Measurements from ENCODE around the gene TMEM250.

The TMEM250 gene

DNA sequence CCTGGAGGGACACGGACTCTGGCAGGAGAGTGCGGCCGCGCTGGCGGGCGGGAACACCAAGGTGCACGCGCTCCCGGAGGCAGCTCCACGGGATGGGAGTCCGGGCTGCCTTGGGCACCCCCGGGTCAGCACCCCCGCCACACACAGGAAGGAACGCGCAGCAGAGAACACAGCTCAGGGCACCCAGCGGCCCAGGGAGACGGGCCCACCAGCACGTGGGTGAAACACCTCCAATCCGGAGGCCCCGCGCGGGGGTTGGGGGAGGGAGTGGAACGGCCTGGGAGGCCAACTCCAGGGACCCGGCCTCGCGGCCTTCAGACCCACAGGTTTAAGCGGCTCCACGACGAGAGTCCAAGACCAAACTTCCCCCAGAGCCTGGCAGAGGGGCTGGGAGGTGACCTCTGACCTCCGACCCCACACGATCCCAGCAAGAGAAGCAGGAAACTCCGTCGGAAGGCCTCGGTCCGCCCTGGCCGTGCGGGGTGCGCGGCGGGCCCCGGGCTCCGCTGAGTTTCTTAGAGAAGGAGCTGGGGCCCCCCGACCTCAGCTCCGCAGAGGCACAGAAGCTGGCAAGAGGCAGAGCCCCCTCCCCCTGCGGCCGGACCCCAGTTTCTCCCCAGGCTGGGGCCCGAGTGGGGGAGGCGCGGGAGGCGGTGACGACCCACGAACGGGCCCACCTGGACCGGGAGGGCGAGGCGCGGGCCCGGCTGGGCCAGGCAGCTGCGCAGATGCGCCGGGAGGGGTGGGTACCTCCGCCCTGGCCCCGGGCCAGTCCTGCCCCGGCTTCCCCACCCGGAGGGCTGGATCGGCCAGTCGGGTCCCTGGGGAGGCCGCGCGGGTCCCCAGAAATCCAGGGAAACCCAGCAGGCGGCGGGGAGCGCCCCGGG lies 24.4 kb downstream of the TMEM250 start:
- DNase-seq (ENCODE audit: low spot score) = peak; percentile 72

DNA sequence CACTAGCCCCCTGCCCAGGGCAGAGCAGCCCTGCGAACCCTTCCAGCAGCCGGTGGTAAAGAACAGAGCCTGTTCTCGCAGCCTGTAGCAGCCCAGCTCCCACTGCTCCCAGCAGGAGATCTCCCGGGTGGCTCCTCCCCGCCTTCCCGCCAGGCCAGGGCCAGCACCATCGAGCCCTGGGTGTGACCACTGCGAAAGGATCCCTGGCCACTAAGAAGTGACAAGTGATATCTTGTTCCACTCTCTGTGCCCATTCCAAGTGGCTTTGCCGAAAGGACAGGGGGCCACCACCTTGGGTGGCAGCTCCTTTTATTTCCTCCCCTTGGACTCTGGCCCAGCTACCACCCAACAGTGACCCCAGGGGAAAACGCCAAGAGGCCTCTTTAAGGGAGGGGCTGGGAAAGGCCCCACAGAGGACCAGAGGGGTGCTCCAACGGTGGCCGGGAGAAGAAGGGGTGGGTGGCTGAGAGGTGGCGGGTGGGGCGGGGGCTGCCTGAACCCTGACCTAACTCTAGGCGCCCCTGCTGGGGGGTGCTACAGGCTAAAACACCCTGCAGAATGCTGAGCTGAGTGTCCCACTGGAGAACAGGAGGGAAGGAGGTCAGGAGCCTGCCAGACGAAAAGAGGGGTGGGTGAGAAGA lies 25.2 kb downstream of the TMEM250 start:
- no peak for DNase-seq (ENCODE audit: low spot score)

DNA sequence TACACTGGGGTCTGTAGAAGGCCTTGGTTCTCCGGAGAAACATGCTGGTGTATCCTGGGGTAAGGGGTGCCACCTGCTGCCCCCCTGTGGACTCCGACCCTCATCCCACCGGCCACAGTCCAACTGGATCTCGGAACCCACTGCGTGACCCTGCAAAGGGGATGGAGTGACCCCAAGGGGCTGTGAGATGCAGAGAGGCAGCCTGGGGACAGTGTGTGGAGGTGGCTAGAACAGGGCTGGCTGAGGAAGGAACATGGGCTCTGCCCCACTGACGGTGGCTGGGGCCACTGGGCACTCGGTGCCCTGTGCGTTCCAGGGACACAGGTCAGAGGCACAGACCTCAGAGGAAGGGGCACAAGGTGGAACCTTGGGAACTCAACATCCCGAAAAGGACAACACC lies 25.9 kb downstream of the TMEM250 start:
- no peak for DNase-seq (ENCODE audit: low spot score)

DNA sequence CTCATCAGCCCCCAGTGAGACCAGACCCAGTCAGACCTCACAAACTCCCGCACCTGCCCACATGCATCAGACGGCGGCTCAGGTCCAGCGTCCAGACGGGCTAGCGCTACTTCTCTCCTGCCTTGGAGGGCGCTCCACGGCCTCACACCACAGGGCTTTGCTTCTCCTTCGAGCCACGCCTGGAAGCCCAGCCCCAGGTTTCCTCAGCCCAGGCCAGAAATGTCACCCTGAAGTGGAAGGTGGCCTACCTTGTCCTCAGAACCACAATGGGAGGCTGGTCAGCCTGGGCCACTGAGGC lies 26.4 kb downstream of the TMEM250 start:
- DNase-seq (ENCODE audit: low spot score) = no peak

DNA sequence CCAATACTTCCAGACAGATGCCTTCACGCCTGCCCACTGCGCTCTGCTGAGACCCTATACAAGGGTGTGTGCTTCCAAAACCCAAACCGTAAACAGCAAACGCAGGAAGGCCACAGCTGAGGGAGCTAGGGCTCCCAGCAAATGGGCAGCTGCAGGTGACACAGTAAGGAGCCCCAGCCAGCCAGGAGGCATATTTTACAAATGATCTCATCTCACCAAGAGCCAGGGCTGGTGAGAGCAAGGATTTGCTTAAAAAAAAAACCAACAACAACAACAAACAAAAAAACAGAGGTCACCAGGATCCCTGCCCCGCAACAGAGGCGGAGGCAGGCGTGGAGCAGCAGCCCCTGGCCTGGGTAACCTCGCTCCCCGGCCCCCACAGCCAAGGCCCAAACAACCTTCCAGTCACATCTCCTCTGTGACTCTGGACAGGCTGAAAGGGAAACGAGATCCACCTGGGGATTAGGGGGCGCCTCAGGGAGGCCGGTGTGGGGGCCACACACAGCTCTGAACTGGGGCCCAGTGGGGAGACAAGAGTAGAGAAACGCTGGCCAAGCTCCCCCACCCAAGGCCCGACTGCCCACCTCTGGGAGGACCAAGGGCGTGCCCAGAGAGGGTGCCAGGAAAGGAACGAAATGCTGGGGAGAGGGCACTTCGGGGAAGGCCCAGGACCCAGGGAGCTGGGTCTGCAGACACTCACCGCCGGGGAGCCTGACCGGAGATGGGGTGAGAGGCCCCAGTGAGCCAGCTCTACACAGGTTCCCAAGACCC lies 26.9 kb downstream of the TMEM250 start:
- DNase-seq (ENCODE audit: low spot score) = no peak

DNA sequence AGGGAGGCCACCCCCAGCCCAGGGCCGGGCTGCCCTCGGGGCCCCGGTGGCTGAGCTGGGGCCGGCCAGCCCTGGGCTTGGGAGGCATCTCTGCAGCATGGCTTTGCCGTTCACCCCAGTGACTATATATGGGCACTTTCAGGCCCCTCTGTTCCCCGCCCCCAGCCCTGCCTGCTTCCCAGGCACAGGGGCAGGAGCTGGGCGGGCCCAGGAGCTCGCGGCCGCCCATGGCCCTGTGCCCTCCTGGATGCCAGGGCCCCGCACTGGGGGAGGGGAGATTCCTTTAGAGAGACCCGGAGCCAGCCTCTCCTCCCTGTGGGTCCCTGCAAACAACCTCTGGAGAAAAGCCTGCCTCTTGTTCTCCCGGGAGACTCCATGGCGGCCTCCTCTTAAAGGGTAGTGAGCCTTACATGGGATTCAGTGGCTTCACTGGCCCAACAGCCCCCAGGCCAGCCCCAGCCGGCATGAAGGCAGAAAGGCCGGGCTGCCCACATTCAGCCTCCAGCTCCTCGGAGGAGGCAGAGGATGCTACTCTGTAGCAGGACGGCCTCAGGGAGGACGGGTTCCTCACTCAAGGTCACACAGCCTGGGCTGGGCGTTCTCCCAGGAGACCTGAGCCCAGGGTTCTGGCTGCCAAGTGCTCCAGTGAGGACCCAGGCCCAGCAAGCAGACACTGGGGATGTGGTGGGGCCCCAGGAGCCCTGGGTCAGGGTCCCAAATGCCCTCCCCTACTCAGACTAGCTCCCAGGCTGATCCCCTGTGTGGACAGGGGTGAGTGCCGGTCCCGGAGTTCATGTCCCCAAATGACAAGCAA lies 27.7 kb downstream of the TMEM250 start:
- DNase-seq (ENCODE audit: low spot score) = no peak

DNA sequence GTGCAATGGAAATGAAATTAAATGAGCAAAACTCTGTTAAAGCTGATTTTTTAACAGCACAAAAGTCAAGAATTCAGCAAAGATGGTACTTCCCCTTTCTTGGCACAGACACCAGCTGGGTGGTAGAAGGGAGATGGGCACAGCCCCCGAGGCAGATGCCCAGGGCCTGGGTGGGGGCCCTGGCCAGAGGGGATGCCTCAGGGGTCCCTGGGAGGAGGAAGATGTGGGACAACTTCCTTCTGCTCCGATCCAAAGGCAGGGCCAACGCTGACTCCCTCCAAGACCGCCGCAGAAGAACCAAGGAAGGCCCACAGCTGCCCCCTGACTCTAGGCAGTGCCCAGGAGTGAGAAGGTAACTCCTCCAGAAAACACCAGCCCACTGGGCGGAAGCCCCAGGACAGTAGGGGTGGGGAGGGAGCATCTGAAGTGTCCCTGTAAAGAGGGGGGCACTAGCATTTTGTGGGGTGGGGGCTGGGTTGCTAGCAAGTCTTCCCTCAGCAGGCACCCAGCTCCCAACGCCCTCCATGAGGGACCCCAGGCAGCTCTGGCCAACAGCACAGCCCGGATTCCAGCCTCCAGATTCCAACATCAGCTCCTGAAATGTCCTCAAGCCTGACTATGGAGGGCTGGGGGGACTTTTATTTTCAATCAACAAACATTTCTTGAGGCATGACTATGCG lies 28.5 kb downstream of the TMEM250 start:
- DNase-seq (ENCODE audit: low spot score) = no peak

DNA sequence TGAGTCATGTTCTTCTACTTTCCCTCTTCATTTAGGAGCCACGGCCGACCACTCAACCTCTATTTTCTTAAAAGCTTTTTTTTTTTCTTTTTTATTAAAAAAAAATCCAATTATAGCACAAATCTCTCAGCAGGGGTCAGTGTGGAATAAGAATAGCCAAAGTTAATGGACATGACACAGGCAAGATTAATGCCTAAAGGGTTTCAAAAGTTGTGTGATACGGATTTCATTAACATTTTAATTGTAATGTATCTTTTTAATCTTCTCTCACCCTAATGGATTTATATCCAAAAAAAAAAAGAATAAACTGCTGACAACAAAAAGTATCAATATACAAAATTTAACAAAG lies 29.0 kb downstream of the TMEM250 start:
- DNase-seq (ENCODE audit: low spot score) = no peak

DNA sequence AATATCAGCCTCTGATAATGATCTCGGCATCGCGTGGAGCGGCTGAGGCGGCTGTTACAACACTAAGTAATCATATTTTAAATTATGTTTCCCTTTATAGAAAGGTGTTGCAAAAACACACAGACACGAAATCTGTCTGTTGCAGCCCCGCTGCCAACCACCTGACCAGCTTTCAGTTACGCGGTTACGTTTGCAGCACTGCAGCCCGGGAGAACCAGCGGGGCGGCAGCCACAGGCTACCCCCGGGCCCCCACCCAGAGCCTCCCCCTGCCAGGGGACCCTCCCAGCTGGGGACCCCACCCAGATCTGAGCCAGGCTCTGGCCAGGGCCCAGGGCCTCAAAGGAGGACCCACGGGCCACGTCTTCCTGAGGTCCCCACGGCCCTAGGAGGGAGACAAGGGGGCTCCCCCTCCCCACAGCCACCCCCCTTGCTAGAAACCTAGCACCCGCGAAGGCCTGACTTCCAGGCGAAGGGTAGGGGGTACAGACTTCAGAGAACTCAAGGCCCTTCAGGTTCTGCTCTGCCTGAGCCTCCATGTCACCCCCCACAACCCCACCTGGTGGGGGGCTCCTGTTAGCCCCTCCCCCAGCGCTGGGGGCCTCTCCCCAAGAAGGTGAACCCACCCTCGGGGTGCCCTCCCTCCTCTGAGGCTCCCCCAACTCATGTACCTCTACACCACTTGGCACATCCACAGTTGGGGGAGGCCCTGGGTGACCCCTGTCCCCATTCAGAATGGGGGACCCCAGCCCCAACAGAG lies 29.6 kb downstream of the TMEM250 start:
- DNase-seq (ENCODE audit: low spot score) = peak; percentile 39

DNA sequence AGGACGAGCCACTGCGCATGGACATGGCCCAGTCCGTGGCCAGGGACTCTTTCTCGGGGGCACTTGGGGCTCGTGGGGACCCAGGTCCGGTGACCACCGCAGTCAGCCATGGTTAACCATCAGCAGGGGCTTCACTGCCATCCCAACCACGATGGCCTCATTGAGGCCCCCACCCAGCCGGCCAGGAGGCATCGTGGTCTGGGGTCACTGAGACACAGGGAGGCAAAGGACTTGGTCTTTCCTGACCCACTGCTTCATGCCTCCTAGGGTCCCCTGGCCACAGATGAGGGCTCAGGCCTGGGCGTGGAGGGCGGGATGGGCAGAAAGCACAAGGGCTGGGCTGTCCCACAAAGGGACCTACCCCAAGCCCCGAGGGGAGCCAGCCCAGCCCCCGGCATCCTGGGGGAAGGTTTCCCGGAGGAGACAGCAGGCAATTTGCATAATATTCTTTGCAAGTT lies 30.2 kb downstream of the TMEM250 start:
- peak; percentile 39 for DNase-seq (ENCODE audit: low spot score)

DNA sequence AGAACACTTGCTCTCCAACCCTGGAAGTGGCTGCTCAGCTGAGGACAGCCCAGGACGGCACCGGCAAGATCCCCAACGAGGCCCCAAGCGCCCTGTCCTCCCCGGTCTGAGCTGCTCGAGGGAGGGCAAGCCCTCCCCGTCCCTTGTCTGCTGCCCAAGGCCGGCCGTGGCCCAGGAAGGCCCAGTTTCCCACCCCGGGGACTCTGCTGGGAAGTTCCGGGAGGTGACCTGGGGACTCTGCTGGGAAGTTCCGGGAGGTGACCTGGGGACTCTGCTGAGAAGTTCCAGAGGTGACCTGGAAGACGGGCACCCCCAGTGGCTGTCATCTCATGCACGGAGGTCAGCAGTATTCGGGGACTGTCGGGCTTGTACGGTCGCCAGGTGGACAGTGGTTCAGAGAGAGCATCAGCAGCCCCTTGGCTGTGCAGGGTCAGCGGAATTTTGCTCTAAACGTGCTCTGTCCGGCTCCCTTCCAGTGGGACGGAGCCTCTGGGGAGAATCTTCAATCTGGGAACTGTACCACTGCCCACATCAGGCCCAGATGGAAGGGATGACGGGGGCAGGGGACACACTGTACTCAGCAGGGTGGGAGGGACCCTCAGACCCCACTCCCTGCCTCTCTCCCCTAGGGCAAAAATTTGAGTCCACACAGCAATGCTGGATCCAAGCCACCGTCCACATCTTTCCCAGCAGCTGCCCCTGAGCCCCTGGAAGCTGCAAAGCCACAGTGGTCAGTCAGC lies 30.8 kb downstream of the TMEM250 start:
- DNase-seq (ENCODE audit: low spot score) = peak; percentile 20

DNA sequence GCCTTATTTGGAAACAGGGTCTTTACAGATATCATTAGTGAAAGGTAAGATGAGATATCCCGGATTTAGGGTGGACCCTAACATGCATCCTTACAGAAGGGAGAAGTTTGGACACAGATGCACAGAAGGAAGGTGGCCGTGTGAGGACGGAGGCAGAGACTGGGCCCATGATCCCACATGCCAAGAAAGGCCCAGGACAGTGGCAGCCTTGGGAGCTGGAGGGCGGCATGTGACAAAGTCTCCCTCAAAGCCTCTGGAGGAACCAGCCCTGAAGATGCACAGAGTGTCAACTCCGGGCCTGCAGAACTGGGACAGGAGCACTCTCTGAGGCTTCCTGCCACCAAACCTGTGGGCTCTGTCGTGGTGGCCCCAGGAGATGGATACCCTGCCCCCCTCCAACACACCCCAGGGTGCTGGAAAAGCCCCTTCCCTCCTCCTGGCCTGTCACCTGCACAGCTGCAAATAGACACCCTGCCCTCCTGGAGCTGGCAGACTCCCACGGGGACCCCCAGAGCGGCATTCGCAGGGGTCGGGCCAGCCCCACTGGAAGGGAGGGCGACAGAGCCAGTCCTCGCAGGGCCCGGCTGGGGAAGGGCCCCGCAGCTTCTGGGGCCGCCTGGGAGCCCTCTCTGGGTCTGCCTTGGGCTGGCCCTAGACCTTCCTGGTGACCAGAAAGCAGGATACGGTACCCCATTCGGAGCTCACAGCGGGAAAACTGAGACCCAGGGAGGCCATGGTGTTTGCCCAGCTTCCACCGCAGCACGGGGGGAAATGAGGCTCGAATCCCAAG lies 31.5 kb downstream of the TMEM250 start:
- peak; percentile 28 for DNase-seq (ENCODE audit: low spot score)

DNA sequence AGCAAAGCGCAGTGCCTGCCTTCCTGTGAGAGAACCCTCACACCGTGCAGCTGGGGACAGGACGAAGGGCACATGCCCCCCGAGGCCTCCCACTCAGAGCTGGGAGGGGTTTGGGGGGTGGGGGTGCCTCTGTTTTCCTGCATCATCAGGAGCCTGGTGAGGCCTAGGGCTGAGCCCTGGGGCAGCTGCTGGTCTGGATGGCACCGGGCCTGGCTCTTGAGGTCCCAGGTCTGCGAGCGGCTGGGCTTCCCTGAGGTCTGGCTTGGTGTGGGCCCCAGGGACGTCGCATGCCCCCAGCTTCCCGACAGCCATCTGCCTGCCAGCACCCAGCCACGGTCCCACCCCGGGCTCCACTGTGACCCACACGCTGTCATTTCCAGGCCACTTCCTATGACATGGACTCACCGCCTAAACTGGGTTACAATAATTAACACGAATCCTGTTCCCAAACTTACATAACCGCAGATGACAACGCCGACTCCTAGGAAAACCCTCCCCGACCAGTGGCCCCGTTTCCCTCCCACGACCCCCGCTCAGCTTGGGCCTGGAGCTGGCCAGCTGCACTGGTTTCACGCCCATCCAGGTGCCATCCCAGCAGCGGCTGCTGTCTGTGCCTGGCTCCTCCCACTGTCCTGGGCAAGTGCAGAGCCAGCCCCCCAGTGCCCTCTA lies 32.3 kb downstream of the TMEM250 start:
- DNase-seq (ENCODE audit: low spot score) = peak; percentile 31

DNA sequence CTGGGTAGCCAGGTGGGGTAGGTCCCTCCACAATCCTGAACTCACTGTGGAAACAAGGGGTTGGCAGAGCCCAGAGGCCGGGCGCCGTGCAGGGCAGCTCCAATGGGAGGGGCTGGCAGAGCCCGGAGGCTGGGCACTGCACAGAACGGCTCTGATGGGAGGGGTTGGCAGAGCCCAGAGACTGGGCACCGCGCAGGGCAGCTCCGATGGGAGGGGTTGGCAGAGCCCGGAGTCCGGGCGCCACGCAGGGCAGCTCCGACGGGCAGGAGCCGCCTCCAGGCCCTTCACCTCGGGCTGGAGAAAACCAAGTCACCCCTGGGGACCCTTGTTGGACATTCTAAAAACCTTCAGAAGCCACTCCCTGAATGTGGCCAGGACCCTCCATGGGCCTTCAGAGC lies 32.9 kb downstream of the TMEM250 start:
- DNase-seq (ENCODE audit: low spot score) = peak; percentile 24

DNA sequence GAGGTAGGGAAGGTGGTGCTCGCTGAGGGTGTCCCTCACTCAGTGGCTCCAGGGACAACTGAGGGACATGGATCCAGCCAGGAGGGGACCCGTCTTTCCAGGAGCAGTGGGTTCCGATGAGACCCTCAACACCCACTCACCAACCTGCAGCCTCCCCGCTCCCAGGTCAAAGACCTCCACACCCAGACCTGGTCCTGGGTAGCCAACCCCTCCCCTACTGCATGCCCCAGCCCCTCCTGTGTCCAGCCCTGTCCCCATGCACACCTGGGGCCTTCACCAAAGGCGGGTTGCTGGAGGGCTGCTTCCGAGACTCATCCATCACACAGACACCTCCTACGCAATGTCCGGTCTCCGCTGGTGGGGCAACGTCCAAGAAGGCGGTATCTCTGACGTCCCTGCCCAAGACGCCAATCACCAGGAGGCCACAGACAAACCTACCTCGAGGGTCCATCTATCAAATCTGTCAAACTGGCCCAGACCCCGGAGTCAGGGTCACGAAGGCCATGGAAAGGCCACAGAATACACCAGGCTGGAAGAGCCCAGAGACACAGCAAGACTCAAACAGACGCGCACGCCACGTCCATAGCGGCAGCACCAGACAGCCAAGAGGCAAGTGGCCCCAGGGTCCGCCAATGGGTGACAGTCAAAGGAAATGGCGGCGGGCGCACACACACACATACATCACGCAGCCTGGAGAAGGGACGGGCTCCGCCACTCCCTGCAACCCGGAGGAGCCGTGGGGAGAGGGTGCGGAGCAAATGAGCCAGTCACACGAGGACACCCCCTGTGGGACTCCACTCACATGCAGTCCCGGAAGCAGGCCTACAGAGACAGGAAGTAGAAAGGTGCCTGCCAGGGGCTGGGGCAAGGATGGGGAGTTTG lies 34.4 kb downstream of the TMEM250 start:
- peak; percentile 21 for DNase-seq (ENCODE audit: low spot score)

DNA sequence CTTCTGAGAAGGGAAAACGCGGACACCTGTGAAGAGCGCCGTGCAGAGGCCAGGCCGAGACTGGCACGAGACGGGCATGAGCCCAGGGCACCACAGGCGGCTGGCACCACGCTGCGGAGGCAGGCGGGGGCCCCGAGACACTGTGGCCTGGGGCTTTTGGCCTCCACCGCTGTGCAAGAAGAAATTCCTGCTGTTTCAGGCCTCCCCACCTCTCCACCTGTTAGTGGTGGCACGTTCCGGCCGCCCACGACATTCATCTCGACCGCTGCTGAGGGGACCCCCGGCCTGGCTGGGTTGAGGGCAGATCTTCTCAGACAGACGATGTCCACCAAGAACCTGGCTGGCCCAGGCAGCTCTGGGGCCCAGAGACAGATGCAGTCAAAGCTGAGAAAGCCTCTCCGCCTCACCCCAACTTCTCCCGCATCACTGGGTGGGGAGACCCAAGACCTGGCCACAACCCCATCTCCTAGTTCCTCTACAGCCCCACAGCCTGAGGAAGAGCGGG lies 35.1 kb downstream of the TMEM250 start:
- DNase-seq (ENCODE audit: low spot score) = peak; percentile 25

All from D341Med (cell line).